HepG2 (cell line): Measurements from ENCODE around the gene UQCC2. TPM values are rescaled to one million over a fixed set of nuclear protein-coding genes. Genes with fewer than 3 reads are reported as not detected.
A peak's percentile ranks its signal among the peaks of the same experiment; 100 is the strongest.

ENCODE experiments used
- ATAC-seq: fragments of 200-7000 bp; cut with Tn5 transposase; 3 replicates; pipeline ENCODE4 v1.9.1; 2020; ENCODE audit warnings: mild to moderate bottlenecking, moderate library complexity
- BruUV-seq: library from RNA; stranded (reverse); fragments of 400-500 nt; replicated peaks from 2 replicates; lab custom pipeline; 2021; lab: Mats Ljungman, UMichigan
- CTCF ChIA-PET: fragments of 300-600 bp; formaldehyde crosslinking; extraction: SDS; loops from one replicate; lab custom pipeline; 2021; ENCODE audit warnings: low total read pairs, inconsistent platforms, low intra/inter-chr PET ratio; lab: Yijun Ruan, JAX
- POLR2A ChIA-PET: fragments of 350-600 bp; sonication (Branson Sonifier 250); formaldehyde crosslinking; loops from one replicate; lab custom pipeline; 2020; ENCODE audit warnings: antibody characterized with exemption, inconsistent platforms; lab: Yijun Ruan, JAX
- DNase-seq: peaks from one replicate; pipeline ENCODE4 v3.0.0-alpha.2; 2015; ENCODE audit warnings: low spot score
- FAIRE-seq: peaks from 3 replicates; lab custom pipeline; 2011; peaks lifted over from hg19 to GRCh38; lab: Jason Lieb, UNC
- H2AFZ ChIP-seq: one replicate; pipeline ENCODE4 v1.6.1; 2011; ENCODE audit warnings: low read length, inconsistent platforms
- H3K27ac ChIP-seq: fragments of 300-600 bp; 3 replicates; pipeline ENCODE4 v1.8.0; 2011; ENCODE audit warnings: mixed run types, mild to moderate bottlenecking, mixed read lengths, low read length, inconsistent platforms; ENCODE audit not compliant: insufficient read depth; ENCODE audit errors: extremely low read length
- H3K27me3 ChIP-seq, 2 experiments: fragments of 200-600 bp in 1 of 2; 2 replicates in 1 of 2; 3 replicates in 1 of 2; pipeline versions ENCODE4 v1.6.0 to v1.8.0; 2011; ENCODE audit warnings: low read length in 2 of 2, mild to moderate bottlenecking in 2 of 2, moderate library complexity in 2 of 2, inconsistent platforms in 1 of 2; ENCODE audit not compliant: insufficient read depth in 2 of 2, control insufficient read depth in 1 of 2
- H3K36me3 ChIP-seq, 2 experiments: fragments of 200-600 bp in 1 of 2; replicated peaks in 1 of 2; 2 replicates in 1 of 2; 3 replicates in 1 of 2; pipeline versions ENCODE4 v1.5.1 to v1.8.0; 2011; ENCODE audit warnings: low read length in 2 of 2, inconsistent platforms in 1 of 2; ENCODE audit not compliant: insufficient read depth in 2 of 2, control insufficient read depth in 1 of 2
- H3K4me1 ChIP-seq: 2 replicates; pipeline ENCODE4 v1.5.1; 2012; ENCODE audit warnings: low read length, inconsistent platforms; ENCODE audit not compliant: insufficient read depth
- H3K4me2 ChIP-seq: 2 replicates; pipeline ENCODE4 v1.6.0; 2011; ENCODE audit warnings: low read depth, low read length, inconsistent platforms
- H3K4me3 ChIP-seq, 3 experiments: fragments of 200-600 bp in 1 of 3; sonication (generic), shearing (Covaris generic) in 1 of 3; replicated peaks in 1 of 3; 2 replicates each; pipeline ENCODE4 v1.5.1; 2011 to 2016; ENCODE audit warnings: low read length in 3 of 3, inconsistent platforms in 2 of 3, low read depth in 2 of 3, mild to moderate bottlenecking in 2 of 3, control low read depth in 1 of 3, mixed read lengths in 1 of 3; ENCODE audit not compliant: insufficient read depth in 1 of 3
- H3K79me2 ChIP-seq: one replicate; pipeline ENCODE4 v1.6.1; 2011; ENCODE audit warnings: low read length, inconsistent platforms; ENCODE audit not compliant: insufficient read depth
- H3K9ac ChIP-seq: 2 replicates; pipeline ENCODE4 v1.6.0; 2011; ENCODE audit warnings: mild to moderate bottlenecking, low read depth, low read length, inconsistent platforms; ENCODE audit not compliant: insufficient read depth
- H3K9me3 ChIP-seq: 2 replicates; pipeline ENCODE4 v1.5.1; 2012; ENCODE audit warnings: mild to moderate bottlenecking, low read length
- H4K20me1 ChIP-seq: 2 replicates; pipeline ENCODE4 v1.6.0; 2011; ENCODE audit warnings: inconsistent platforms, mild to moderate bottlenecking, low read length, moderate library complexity; ENCODE audit not compliant: insufficient read depth
- ASH2L ChIP-seq: fragments of 300-600, 200-600 bp; sonication (generic); IDR thresholded peaks from 2 replicates; pipeline ENCODE4 v1.7.0; 2017; ENCODE audit warnings: low read depth, mild to moderate bottlenecking, moderate library complexity, mixed read lengths, low read length; ENCODE audit not compliant: insufficient read length
- EEA1 ChIP-seq: sonication (generic); formaldehyde crosslinking; IDR thresholded peaks from 2 replicates; pipeline ENCODE4 v1.5.1; 2020; ENCODE audit warnings: mild to moderate bottlenecking, missing genetic modification reagents, borderline replicate concordance
- FOXA3 ChIP-seq: IDR thresholded peaks from 2 replicates; pipeline ENCODE4 v1.6.1; 2016; ENCODE audit warnings: missing genetic modification reagents, missing compliant biosample characterization
- GATAD2A ChIP-seq: IDR thresholded peaks from 2 replicates; pipeline ENCODE4 v1.6.1; 2016
- HIC2 ChIP-seq: sonication (generic); formaldehyde crosslinking; IDR thresholded peaks from 2 replicates; pipeline ENCODE4 v1.9.0; 2022; ENCODE audit warnings: low read depth, missing genetic modification reagents
- HNF4A ChIP-seq: sonication (generic); formaldehyde crosslinking; IDR thresholded peaks from 2 replicates; pipeline ENCODE4 v1.4.0; 2020; ENCODE audit warnings: missing genetic modification reagents
- NFKBIZ ChIP-seq: IDR thresholded peaks from 2 replicates; pipeline ENCODE4 v1.6.1; 2018; ENCODE audit warnings: missing genetic modification reagents, missing compliant biosample characterization
- PHF21A ChIP-seq: sonication (generic); formaldehyde crosslinking; IDR thresholded peaks from 2 replicates; pipeline ENCODE4 v1.5.0; 2020; ENCODE audit warnings: mild to moderate bottlenecking, missing genetic modification reagents
- RBAK ChIP-seq: sonication (generic); formaldehyde crosslinking; IDR thresholded peaks from 2 replicates; pipeline ENCODE4 v1.5.1; 2020; ENCODE audit warnings: mild to moderate bottlenecking, missing genetic modification reagents
- REPIN1 ChIP-seq: sonication (generic); formaldehyde crosslinking; IDR thresholded peaks from 2 replicates; pipeline ENCODE4 v1.8.0; 2022; ENCODE audit warnings: missing genetic modification reagents, low read depth, mild to moderate bottlenecking, borderline replicate concordance
- RORA ChIP-seq: sonication (generic); formaldehyde crosslinking; IDR thresholded peaks from 2 replicates; pipeline ENCODE4 v1.5.0; 2020; ENCODE audit warnings: mild to moderate bottlenecking, missing genetic modification reagents, moderate library complexity
- SAFB2 ChIP-seq: sonication (generic); formaldehyde crosslinking; IDR thresholded peaks from 2 replicates; pipeline ENCODE4 v1.5.1; 2020; ENCODE audit warnings: missing genetic modification reagents, low read depth, mild to moderate bottlenecking, borderline replicate concordance
- SYNCRIP ChIP-seq: fragments of 200-400 bp; formaldehyde crosslinking; IDR thresholded peaks from 2 replicates; pipeline ENCODE4 v1.6.1; 2018; ENCODE audit warnings: mild to moderate bottlenecking, low read depth, low read length; ENCODE audit not compliant: insufficient read depth
- WIZ ChIP-seq: sonication (generic); formaldehyde crosslinking; IDR thresholded peaks from 2 replicates; pipeline ENCODE4 v1.5.1; 2020; ENCODE audit warnings: mild to moderate bottlenecking, missing genetic modification reagents
- ZFY ChIP-seq: sonication (generic); formaldehyde crosslinking; IDR thresholded peaks from 2 replicates; pipeline ENCODE4 v1.4.0; 2020; ENCODE audit warnings: missing genetic modification reagents
- ZMYM2 ChIP-seq: sonication (generic); formaldehyde crosslinking; IDR thresholded peaks from 2 replicates; pipeline ENCODE4 v1.8.0; 2022; ENCODE audit warnings: mild to moderate bottlenecking, missing genetic modification reagents
- ZNF644 ChIP-seq: IDR thresholded peaks from 2 replicates; pipeline ENCODE4 v1.6.1; 2016; ENCODE audit warnings: low read depth
- ZSCAN29 ChIP-seq: sonication (generic); formaldehyde crosslinking; conservative IDR thresholded peaks from 2 replicates; pipeline ENCODE4 v1.4.0; 2020; ENCODE audit warnings: mild to moderate bottlenecking, missing genetic modification reagents
- whole genome bisulfite sequencing: methylation state at CpG from one replicate; pipeline ENCODE4 v1.1.6; 2017; ENCODE audit warnings: low lambda C conversion rate; 5-methylcytosine and 5-hydroxymethylcytosine counted together
- in situ Hi-C: cut with HindIII; loops from 2 replicates; pipeline ENCODE4 v1.10.0; 2017; ENCODE audit warnings: low pct_unique_long_range_greater_than_20kb; ENCODE audit not compliant: extremely low pct_ligation_motif_present
- intact Hi-C: fragments of 100-400 bp; cut with micrococcal nuclease; formaldehyde crosslinking; loops from one replicate; pipeline ENCODE4 v1.10.0; 2022; ENCODE audit not compliant: unreplicated experiment
- polyA plus RNA-seq, 8 experiments: library from polyadenylated mRNA; depleted of rRNA in 3 of 8; stranded (reverse) in 7 of 8; unstranded in 1 of 8; fragments of >200 nt; fragmentation: Illumina TruSeq in 4 of 8; extraction: Trizol in 4 of 8; gene quantifications; 2 replicates each; pipeline versions ENCODE4 v1.2.1 to v1.2.3, GENCODE V29; 2011 to 2016; ENCODE audit warnings: low read depth in 4 of 8, missing spikeins in 1 of 8, mixed read lengths in 1 of 8; ENCODE audit not compliant: insufficient read depth in 1 of 8
- total RNA-seq, 5 experiments: library from RNA; depleted of rRNA; stranded (reverse); fragments of >200 nt; fragmentation: Illumina TruSeq; extraction: Trizol; gene quantifications; 2 replicates each; pipeline ENCODE4 v1.2.3, GENCODE V29; 2016; ENCODE audit warnings: low read depth in 1 of 5
- TF ChIP-seq, protein P1 (sequence below): sonication (generic); formaldehyde crosslinking; IDR thresholded peaks from 2 replicates; pipeline ENCODE4 v1.4.0; 2020; ENCODE audit warnings: mild to moderate bottlenecking, missing genetic modification reagents
- TF ChIP-seq, protein P2 (sequence below): IDR thresholded peaks from 2 replicates; pipeline ENCODE4 v1.6.1; 2012; ENCODE audit warnings: inconsistent platforms

Gene UQCC2
- total and polyA plus RNA-seq, 2 of the 13 experiments (the other 11 are each of a cell fraction or from before 2014, with no cell fraction given), result 82.4 to 238 TPM

DNA sequence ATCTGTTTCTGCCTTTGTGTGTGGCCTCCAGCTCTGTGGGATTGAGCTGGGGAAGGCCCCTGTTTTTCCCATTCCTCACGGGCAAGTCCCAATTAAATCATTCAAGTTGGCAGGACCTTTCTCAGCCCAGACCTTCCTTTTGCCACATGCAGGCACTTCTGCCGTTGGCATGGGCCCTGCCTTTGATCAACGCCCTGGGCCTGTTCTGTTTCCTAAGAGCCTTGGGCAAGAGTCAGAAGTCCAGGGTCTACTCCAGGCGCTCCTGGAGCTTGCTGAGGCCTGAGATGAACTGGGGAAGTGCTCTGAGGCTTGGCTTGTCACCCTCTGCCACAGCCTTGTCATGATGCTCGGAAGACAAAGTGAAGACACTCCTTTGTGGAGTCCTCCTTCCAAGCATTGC, 28.1 kb upstream of the UQCC2 start:
- no peaks in the 10 kb centered on the region for H3K79me2 ChIP-seq
- no TSS peak for BruUV-seq
- POLR2A ChIA-PET, result interaction anchor here (1.0 to 2.1 kb wide), 4 partner anchors 11 to 770 kb away, joined by 3 to 34 read pairs (median 9); partner anchors contain the start of gene UQCC2
- no peak overlapping the region for H3K27ac ChIP-seq
- TF ChIP-seq GATAD2A, result no peak
- no peak for TF ChIP-seq RBAK (CRISPR knock-in tag)
- no peak for TF ChIP-seq ASH2L
- peak; percentile 49 for TF ChIP-seq HNF4A (CRISPR knock-in tag)
- 0 out of 2 replicates have a peak, but pooled peaks have one; percentile 18 for TF ChIP-seq NFKBIZ (CRISPR knock-in tag)
- TF ChIP-seq, protein P1, sequence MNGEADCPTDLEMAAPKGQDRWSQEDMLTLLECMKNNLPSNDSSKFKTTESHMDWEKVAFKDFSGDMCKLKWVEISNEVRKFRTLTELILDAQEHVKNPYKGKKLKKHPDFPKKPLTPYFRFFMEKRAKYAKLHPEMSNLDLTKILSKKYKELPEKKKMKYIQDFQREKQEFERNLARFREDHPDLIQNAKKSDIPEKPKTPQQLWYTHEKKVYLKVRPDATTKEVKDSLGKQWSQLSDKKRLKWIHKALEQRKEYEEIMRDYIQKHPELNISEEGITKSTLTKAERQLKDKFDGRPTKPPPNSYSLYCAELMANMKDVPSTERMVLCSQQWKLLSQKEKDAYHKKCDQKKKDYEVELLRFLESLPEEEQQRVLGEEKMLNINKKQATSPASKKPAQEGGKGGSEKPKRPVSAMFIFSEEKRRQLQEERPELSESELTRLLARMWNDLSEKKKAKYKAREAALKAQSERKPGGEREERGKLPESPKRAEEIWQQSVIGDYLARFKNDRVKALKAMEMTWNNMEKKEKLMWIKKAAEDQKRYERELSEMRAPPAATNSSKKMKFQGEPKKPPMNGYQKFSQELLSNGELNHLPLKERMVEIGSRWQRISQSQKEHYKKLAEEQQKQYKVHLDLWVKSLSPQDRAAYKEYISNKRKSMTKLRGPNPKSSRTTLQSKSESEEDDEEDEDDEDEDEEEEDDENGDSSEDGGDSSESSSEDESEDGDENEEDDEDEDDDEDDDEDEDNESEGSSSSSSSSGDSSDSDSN, result peak; percentile 41; the same call in 1 of the 2 replicates
- TF ChIP-seq WIZ (CRISPR knock-in tag), result no peak
- TF ChIP-seq RORA, result no peak
- TF ChIP-seq ZNF644 (CRISPR knock-in tag), result no peak
- TF ChIP-seq, protein P2, sequence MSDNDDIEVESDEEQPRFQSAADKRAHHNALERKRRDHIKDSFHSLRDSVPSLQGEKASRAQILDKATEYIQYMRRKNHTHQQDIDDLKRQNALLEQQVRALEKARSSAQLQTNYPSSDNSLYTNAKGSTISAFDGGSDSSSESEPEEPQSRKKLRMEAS, result no peak
- TF ChIP-seq ZSCAN29 (CRISPR knock-in tag), result no peak
- no peak for TF ChIP-seq PHF21A (CRISPR knock-in tag)
- TF ChIP-seq SAFB2 (CRISPR knock-in tag), result 0 out of 2 replicates have a peak, but pooled peaks have one; percentile 44
- TF ChIP-seq ZMYM2 (CRISPR knock-in tag), result no peak
- TF ChIP-seq EEA1 (CRISPR knock-in tag), result 0 out of 2 replicates have a peak, but pooled peaks have one; percentile 38
- TF ChIP-seq ZFY, result peak; percentile 2; the same call in 1 of the 2 replicates
- TF ChIP-seq FOXA3 (CRISPR knock-in tag), result no peak
- TF ChIP-seq HIC2, result peak; percentile 30; the same call in 1 of the 2 replicates
- no peak for TF ChIP-seq SYNCRIP
- TF ChIP-seq REPIN1, result 0 out of 2 replicates have a peak, but pooled peaks have one; percentile 12
- no peak overlapping the region for H3K9ac ChIP-seq
- H3K4me2 ChIP-seq, result peak overlapping the region; percentile 33; the same call in 1 of the 2 replicates
- H3K36me3 ChIP-seq, result no peaks in the 10 kb centered on the region
- in situ Hi-C loops, result no loop called here
- no peak overlapping the region for H3K4me3 ChIP-seq
- no peak overlapping the region for H2AFZ ChIP-seq
- CTCF ChIA-PET, result no interaction called here
- FAIRE-seq (no peak), ATAC-seq (peak; percentile 31), DNase-seq (no peak)
- no peaks in the 10 kb centered on the region for H3K9me3 ChIP-seq
- intact Hi-C loops, result no loop called here
- H4K20me1 ChIP-seq, result no peaks in the 10 kb centered on the region
- 36% methylated on average over 4 of the region's 5 CpGs for WGBS
- peaks cover 27% of the 10 kb centered on the region for H3K4me1 ChIP-seq
- H3K27me3 ChIP-seq, result no peaks in the 10 kb centered on the region
